HEK293 (cell line): ENCODE measurements around the gene LRIT1.

Source experiments
- CTCF ChIA-PET: fragments of 350-600 bp; formaldehyde crosslinking; extraction: SDS; loops from one replicate; lab custom pipeline; 2021; ENCODE audit warnings: antibody characterized with exemption; lab: Yijun Ruan, JAX
- POLR2A ChIA-PET: fragments of 300-600 bp; formaldehyde crosslinking; extraction: SDS; loops from one replicate; lab custom pipeline; 2020; ENCODE audit warnings: antibody characterized with exemption, inconsistent platforms; lab: Yijun Ruan, JAX
- H3K27ac ChIP-seq: fragments of 200-500 bp; sonication (Bioruptor generic); 2 replicates; pipeline ENCODE4 v1.5.1; 2014; ENCODE audit warnings: low read depth, low read length, control low read depth, inconsistent platforms; ENCODE audit errors: extremely low read depth
- H3K36me3 ChIP-seq, 2 experiments: fragments of 200-500 bp in 1 of 2; sonication (Bioruptor generic) in 1 of 2; 1 replicate in 1 of 2; 2 replicates in 1 of 2; pipeline ENCODE4 v1.5.1; 2014 to 2017; ENCODE audit warnings: inconsistent platforms in 2 of 2, low read length in 2 of 2; ENCODE audit not compliant: control insufficient read depth in 2 of 2, insufficient read depth in 1 of 2
- H3K4me1 ChIP-seq: fragments of 200-500 bp; sonication (Bioruptor generic); 2 replicates; pipeline ENCODE4 v1.5.1; 2014; ENCODE audit warnings: mild to moderate bottlenecking, low read length, inconsistent platforms; ENCODE audit not compliant: control insufficient read depth, insufficient read depth
- H3K4me3 ChIP-seq: 2 replicates; pipeline ENCODE4 v1.5.1; 2011; ENCODE audit warnings: low read depth, mild to moderate bottlenecking, control low read depth, low read length, moderate library complexity
- H3K9me3 ChIP-seq: fragments of 200-500 bp; sonication (Bioruptor generic); 2 replicates; pipeline ENCODE4 v1.5.1; 2014; ENCODE audit warnings: low read depth, low read length, inconsistent platforms; ENCODE audit not compliant: control insufficient read depth, insufficient read depth
- GFI1B ChIP-seq: fragments of 450-650 bp; formaldehyde crosslinking; IDR thresholded peaks from 2 replicates; pipeline ENCODE4 v1.5.1; 2016; ENCODE audit warnings: missing biosample characterization, missing genetic modification characterization
- HIC1 ChIP-seq: fragments of 450-650 bp; formaldehyde crosslinking; IDR thresholded peaks from 2 replicates; pipeline ENCODE4 v1.5.1; 2016; ENCODE audit warnings: missing biosample characterization, missing genetic modification characterization
- KLF16 ChIP-seq: fragments of 450-650 bp; formaldehyde crosslinking; IDR thresholded peaks from 2 replicates; pipeline ENCODE4 v1.5.1; 2017; ENCODE audit warnings: missing biosample characterization, missing genetic modification characterization
- KLF17 ChIP-seq: fragments of 450-650 bp; formaldehyde crosslinking; IDR thresholded peaks from 2 replicates; pipeline ENCODE4 v1.5.1; 2016; ENCODE audit warnings: missing biosample characterization, missing genetic modification characterization
- PBX3 ChIP-seq: sonication (generic); formaldehyde crosslinking; IDR thresholded peaks from 2 replicates; pipeline ENCODE4 v1.8.1; 2022; ENCODE audit warnings: mild to moderate bottlenecking, moderate library complexity, missing genetic modification reagents
- SALL2 ChIP-seq: fragments of 450-650 bp; formaldehyde crosslinking; IDR thresholded peaks from 2 replicates; pipeline ENCODE4 v1.5.0; 2017; ENCODE audit warnings: missing biosample characterization, mild to moderate bottlenecking, missing genetic modification characterization, borderline replicate concordance
- ZBTB1 ChIP-seq: fragments of 450-650 bp; formaldehyde crosslinking; IDR thresholded peaks from 2 replicates; pipeline ENCODE4 v1.5.1; 2016; ENCODE audit warnings: missing biosample characterization, missing genetic modification characterization
- ZBTB11 ChIP-seq: fragments of 450-650 bp; formaldehyde crosslinking; conservative IDR thresholded peaks from 2 replicates; pipeline ENCODE4 v1.5.1; 2016; ENCODE audit warnings: low read depth, missing biosample characterization, missing genetic modification characterization
- ZNF16 ChIP-seq: fragments of 450-650 bp; formaldehyde crosslinking; IDR thresholded peaks from 2 replicates; pipeline ENCODE4 v1.5.1; 2016; ENCODE audit warnings: low read depth, missing biosample characterization, missing genetic modification characterization
- ZNF169 ChIP-seq: fragments of 450-650 bp; formaldehyde crosslinking; IDR thresholded peaks from 2 replicates; pipeline ENCODE4 v1.5.1; 2016; ENCODE audit warnings: missing biosample characterization, missing genetic modification characterization
- ZNF2 ChIP-seq: fragments of 450-650 bp; formaldehyde crosslinking; IDR thresholded peaks from 2 replicates; pipeline ENCODE4 v1.5.1; 2016; ENCODE audit warnings: missing biosample characterization, missing genetic modification characterization
- ZNF266 ChIP-seq: fragments of 450-650 bp; formaldehyde crosslinking; IDR thresholded peaks from 2 replicates; pipeline ENCODE4 v1.5.1; 2016; ENCODE audit warnings: missing biosample characterization, missing genetic modification characterization, low read depth
- ZNF274 ChIP-seq, 2 experiments: fragments of 200-500 bp in 1 of 2; fragments of 450-650 bp in 1 of 2; sonication (Bioruptor generic) in 1 of 2; formaldehyde crosslinking in 1 of 2; IDR thresholded peaks; 2 replicates each; pipeline versions ENCODE4 v1.5.1 to v1.6.1; 2014 to 2016; ENCODE audit warnings: borderline replicate concordance in 1 of 2, inconsistent platforms in 1 of 2, low read length in 1 of 2, missing biosample characterization in 1 of 2, missing genetic modification characterization in 1 of 2
- ZNF350 ChIP-seq: fragments of 450-650 bp; formaldehyde crosslinking; IDR thresholded peaks from 2 replicates; pipeline ENCODE4 v1.5.0; 2017; ENCODE audit warnings: missing biosample characterization, mild to moderate bottlenecking, missing genetic modification characterization
- ZNF398 ChIP-seq: fragments of 450-650 bp; formaldehyde crosslinking; IDR thresholded peaks from 2 replicates; pipeline ENCODE4 v1.5.1; 2017; ENCODE audit warnings: missing biosample characterization, missing genetic modification characterization
- ZNF48 ChIP-seq: fragments of 450-650 bp; formaldehyde crosslinking; IDR thresholded peaks from 2 replicates; pipeline ENCODE4 v1.5.1; 2016; ENCODE audit warnings: missing biosample characterization, missing genetic modification characterization
- ZNF488 ChIP-seq: fragments of 450-650 bp; formaldehyde crosslinking; IDR thresholded peaks from 2 replicates; pipeline ENCODE4 v1.5.1; 2016; ENCODE audit warnings: missing biosample characterization, missing genetic modification characterization
- ZNF501 ChIP-seq: fragments of 450-650 bp; formaldehyde crosslinking; IDR thresholded peaks from 2 replicates; pipeline ENCODE4 v1.5.1; 2016; ENCODE audit warnings: missing biosample characterization, missing genetic modification characterization
- ZNF513 ChIP-seq: fragments of 450-650 bp; IDR thresholded peaks from 2 replicates; pipeline ENCODE4 v1.5.1; 2018; ENCODE audit warnings: missing biosample characterization, missing genetic modification characterization
- ZNF664 ChIP-seq: fragments of 450-650 bp; formaldehyde crosslinking; IDR thresholded peaks from 2 replicates; pipeline ENCODE4 v1.5.1; 2016; ENCODE audit warnings: missing biosample characterization, missing genetic modification characterization
- ZNF791 ChIP-seq: fragments of 450-650 bp; formaldehyde crosslinking; IDR thresholded peaks from 2 replicates; pipeline ENCODE4 v1.5.1; 2016; ENCODE audit warnings: missing biosample characterization, missing genetic modification characterization

Gene LRIT1

GRCh38 chr10:84243759-84244158 lies 2.4 kb upstream of the LRIT1 start (continued):
- TF ChIP-seq ZBTB11 (tag by site-specific recombination) (no peak), ZNF266 (tag by site-specific recombination) (no peak), ZNF664 (tag by site-specific recombination) (no peak)

GRCh38 chr10:84238909-84239308 lies 2.4 kb downstream of the LRIT1 start:
- H3K27ac ChIP-seq, result no peak overlapping the region
- ChIA-PET CTCF (interaction anchor here (0.6 kb wide), 2 partner anchors 63 to 945 kb away, joined by 3 read pairs; no protein-coding TSS in a partner anchor), POLR2A (no interaction called here)
- H3K4me1 ChIP-seq, result no peaks in the 10 kb centered on the region
- H3K9me3 ChIP-seq, result no peaks in the 10 kb centered on the region
- no peaks in the 10 kb centered on the region for H3K36me3 ChIP-seq
- no peak overlapping the region for H3K4me3 ChIP-seq
- no peak for TF ChIP-seq ZNF16
- TF ChIP-seq ZNF791 (tag by site-specific recombination), result no peak
- TF ChIP-seq ZBTB1, result no peak
- TF ChIP-seq ZNF488 (tag by site-specific recombination), result no peak
- TF ChIP-seq ZNF169 (tag by site-specific recombination), result no peak
- TF ChIP-seq ZNF274 (IDR thresholded peaks at IDR 0.05; ENCODE audit: low read length), result no peak
- no peak for TF ChIP-seq ZNF274 (tag by site-specific recombination; IDR thresholded peaks at IDR 0.05; ENCODE audit: borderline replicate concordance)
- no peak for TF ChIP-seq HIC1 (tag by site-specific recombination)
- no peak for TF ChIP-seq KLF17 (tag by site-specific recombination)
- TF ChIP-seq PBX3 (CRISPR knock-in tag), result no peak
- TF ChIP-seq ZNF2 (tag by site-specific recombination), result no peak
- TF ChIP-seq GFI1B (tag by site-specific recombination), result no peak
- TF ChIP-seq ZNF350, result no peak
- TF ChIP-seq ZNF501 (tag by site-specific recombination), result no peak
- TF ChIP-seq ZNF48 (tag by site-specific recombination), result no peak
- no peak for TF ChIP-seq SALL2 (tag by site-specific recombination)
- TF ChIP-seq ZNF513 (tag by site-specific recombination), result no peak
- no peak for TF ChIP-seq KLF16 (tag by site-specific recombination)
- no peak for TF ChIP-seq ZNF398 (tag by site-specific recombination)
